ENCODE data around the gene KCNG2. TPM values are rescaled to one million over a fixed set of nuclear protein-coding genes. Genes with fewer than 3 reads are reported as not detected.

Gene KCNG2
- total and polyA plus RNA-seq, 2 experiments from 2014 or later = 0.13 to 0.52 TPM

GRCh38 chr18:79784965-79785770, 12.6 kb upstream of the KCNG2 start:
- H3K27me3 ChIP-seq (ENCODE audit: insufficient read depth) = peaks cover 35% of the 10 kb centered on the region
- Mint-ChIP-seq H3K27ac (no peak overlapping the region), H3K4me3 (no peak overlapping the region), H3K27me3 (ENCODE audit: insufficient read depth, low read depth, poor library complexity) (peaks cover 28% of the 10 kb centered on the region), H3K36me3 (ENCODE audit: low read depth) (no peaks in the 10 kb centered on the region), H3K4me1 (no peaks in the 10 kb centered on the region), H3K9me3 (no peaks in the 10 kb centered on the region)
- no peaks in the 10 kb centered on the region for H3K4me1 ChIP-seq (ENCODE audit: insufficient read depth)
- H3K36me3 ChIP-seq (ENCODE audit: insufficient read depth) = no peaks in the 10 kb centered on the region
- TF ChIP-seq STAT1 (IDR thresholded peaks at IDR 0.05; ENCODE audit: unreplicated experiment) (no peak), ETS1 (IDR thresholded peaks at IDR 0.05) (no peak), EZH2phosphoT487 (IDR thresholded peaks at IDR 0.05; ENCODE audit: unreplicated experiment) (no peak), CREB1 (CRISPR knock-in tag; IDR thresholded peaks at IDR 0.05; ENCODE audit: low read depth) (no peak), NANOG (IDR thresholded peaks at IDR 0.05; ENCODE audit: borderline replicate concordance) (no peak), ZNF462 (CRISPR knock-in tag; IDR thresholded peaks at IDR 0.05) (no peak), ZNF114 (CRISPR knock-in tag; IDR thresholded peaks at IDR 0.05) (no peak), CTCF (conservative IDR thresholded peaks at IDR 0.05; ENCODE audit: low read depth in 2 of 2) (no peak), JUNB (IDR thresholded peaks at IDR 0.05; ENCODE audit: unreplicated experiment) (no peak), ZNF331 (CRISPR knock-in tag; IDR thresholded peaks at IDR 0.05; ENCODE audit: low read depth) (no peak), REST (IDR thresholded peaks at IDR 0.05; ENCODE audit: unreplicated experiment) (no peak), POLR2AphosphoS5 (IDR thresholded peaks at IDR 0.05; ENCODE audit: low read depth) (no peak), EZH2 (IDR thresholded peaks at IDR 0.05; ENCODE audit: low read depth, unreplicated experiment) (no peak)
- no peaks in the 10 kb centered on the region for H3K9me2 ChIP-seq (ENCODE audit: insufficient read depth)
- no peak overlapping the region for H3K27ac ChIP-seq (ENCODE audit: low read depth)
- H3K4me3 ChIP-seq = no peak overlapping the region
- H3K79me2 ChIP-seq (replicated peaks; ENCODE audit: insufficient read depth) = no peaks in the 10 kb centered on the region
- no peaks in the 10 kb centered on the region for H3F3A ChIP-seq (replicated peaks; ENCODE audit: low read depth)
- H2AFZ ChIP-seq = no peak overlapping the region
- no peak for ATAC-seq
- no peaks in the 10 kb centered on the region for H4K20me1 ChIP-seq (replicated peaks; ENCODE audit: insufficient read depth)
- no peak for DNase-seq (ENCODE audit: low spot score)
- H3K4me2 ChIP-seq = no peak overlapping the region

Measured in GM23338 (cell line).